HFF-Myc (cell line): ENCODE measurements around the gene NFATC2.
"Not testable (repeated sequence)": the region's sequence is repeated elsewhere in the genome, so short reads cannot be mapped to it uniquely, and the experiment has no call there.

Source experiments
- DNase-seq: peaks from one replicate; pipeline ENCODE4 v3.0.0-alpha.2; 2011; ENCODE audit warnings: low read depth; ENCODE audit errors: extremely low read depth
- H3K4me3 ChIP-seq: replicated peaks from 2 replicates; pipeline ENCODE4 v1.5.1; 2011; ENCODE audit warnings: low read depth, mild to moderate bottlenecking, control low read depth, low read length
- TF ChIP-seq, protein P1 (sequence below): IDR thresholded peaks from 2 replicates; pipeline ENCODE4 v1.5.1; 2012; ENCODE audit warnings: mild to moderate bottlenecking, low read depth, low read length, control low read depth; ENCODE audit errors: missing control alignments

NFATC2 gene

DNA sequence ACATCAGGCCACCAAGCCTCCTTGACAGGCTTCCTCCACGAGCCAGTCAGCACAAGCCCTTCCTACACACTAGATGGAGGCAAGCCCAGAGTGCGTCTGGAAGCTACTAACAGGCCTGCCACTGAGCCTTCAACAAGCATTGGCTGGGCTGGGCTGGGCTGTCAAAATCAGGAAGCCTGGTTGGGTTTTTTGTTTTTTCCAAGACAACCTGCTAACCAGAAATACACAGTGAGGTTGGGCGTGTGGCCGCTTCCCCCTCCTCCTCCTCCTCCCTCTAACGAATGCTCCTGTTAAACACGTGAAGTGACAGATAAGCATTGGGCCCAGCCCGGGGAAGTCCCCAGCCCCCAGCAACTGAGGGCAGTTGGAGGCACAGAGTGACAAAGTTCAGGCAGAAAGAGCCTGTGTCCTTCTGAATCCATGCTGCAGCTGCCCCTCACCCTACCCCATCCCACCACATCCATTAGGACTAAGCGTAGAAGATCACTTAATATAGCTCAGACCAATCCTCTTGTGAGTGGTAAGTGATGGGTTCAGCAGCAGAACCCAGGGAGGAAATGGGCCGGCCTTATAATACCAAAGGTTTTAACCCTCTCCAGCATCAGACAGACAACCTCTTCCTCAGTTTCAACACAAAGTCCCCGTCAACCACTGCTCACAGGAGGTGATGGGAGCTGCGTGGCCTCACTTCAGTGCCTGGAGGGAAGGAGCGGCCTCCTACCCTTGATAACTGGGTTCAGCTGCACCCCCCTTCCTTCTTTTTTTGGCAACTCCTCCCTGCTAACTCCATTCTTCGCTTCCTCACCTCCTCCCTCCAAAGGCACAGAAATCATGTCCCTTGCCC is 1.1 kb downstream of the NFATC2 start:
- TF ChIP-seq, protein P1, sequence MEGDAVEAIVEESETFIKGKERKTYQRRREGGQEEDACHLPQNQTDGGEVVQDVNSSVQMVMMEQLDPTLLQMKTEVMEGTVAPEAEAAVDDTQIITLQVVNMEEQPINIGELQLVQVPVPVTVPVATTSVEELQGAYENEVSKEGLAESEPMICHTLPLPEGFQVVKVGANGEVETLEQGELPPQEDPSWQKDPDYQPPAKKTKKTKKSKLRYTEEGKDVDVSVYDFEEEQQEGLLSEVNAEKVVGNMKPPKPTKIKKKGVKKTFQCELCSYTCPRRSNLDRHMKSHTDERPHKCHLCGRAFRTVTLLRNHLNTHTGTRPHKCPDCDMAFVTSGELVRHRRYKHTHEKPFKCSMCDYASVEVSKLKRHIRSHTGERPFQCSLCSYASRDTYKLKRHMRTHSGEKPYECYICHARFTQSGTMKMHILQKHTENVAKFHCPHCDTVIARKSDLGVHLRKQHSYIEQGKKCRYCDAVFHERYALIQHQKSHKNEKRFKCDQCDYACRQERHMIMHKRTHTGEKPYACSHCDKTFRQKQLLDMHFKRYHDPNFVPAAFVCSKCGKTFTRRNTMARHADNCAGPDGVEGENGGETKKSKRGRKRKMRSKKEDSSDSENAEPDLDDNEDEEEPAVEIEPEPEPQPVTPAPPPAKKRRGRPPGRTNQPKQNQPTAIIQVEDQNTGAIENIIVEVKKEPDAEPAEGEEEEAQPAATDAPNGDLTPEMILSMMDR = no peak
- DNase-seq = no peak
- no peak overlapping the region for H3K4me3 ChIP-seq

DNA sequence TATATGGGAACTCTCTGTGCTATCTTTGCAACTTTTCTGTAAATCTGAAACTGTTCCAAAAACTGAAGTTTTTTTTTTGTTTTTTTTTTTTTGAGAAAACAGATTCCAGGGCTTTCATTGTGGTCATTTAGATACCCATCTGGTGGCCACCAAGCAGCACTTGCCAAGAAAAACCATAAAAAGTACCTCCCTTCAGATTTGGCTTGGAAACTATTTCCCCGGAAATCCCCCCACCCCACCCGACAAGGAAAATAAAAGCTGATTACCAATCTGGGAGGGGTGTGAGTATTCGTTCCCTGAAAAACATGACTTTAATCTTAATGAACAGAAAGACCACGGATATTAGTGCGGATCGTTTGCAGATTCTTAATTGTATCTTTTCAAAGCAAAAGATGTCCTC is 1.9 kb downstream of the NFATC2 start:
- TF ChIP-seq, protein P1 = no peak
- DNase-seq = no peak
- H3K4me3 ChIP-seq = no peak overlapping the region

GRCh38 chr20:51540074-51540473 is 2.4 kb downstream of the NFATC2 start:
- DNase-seq, H3K4me3 ChIP-seq: not testable (repeated sequence)

DNA sequence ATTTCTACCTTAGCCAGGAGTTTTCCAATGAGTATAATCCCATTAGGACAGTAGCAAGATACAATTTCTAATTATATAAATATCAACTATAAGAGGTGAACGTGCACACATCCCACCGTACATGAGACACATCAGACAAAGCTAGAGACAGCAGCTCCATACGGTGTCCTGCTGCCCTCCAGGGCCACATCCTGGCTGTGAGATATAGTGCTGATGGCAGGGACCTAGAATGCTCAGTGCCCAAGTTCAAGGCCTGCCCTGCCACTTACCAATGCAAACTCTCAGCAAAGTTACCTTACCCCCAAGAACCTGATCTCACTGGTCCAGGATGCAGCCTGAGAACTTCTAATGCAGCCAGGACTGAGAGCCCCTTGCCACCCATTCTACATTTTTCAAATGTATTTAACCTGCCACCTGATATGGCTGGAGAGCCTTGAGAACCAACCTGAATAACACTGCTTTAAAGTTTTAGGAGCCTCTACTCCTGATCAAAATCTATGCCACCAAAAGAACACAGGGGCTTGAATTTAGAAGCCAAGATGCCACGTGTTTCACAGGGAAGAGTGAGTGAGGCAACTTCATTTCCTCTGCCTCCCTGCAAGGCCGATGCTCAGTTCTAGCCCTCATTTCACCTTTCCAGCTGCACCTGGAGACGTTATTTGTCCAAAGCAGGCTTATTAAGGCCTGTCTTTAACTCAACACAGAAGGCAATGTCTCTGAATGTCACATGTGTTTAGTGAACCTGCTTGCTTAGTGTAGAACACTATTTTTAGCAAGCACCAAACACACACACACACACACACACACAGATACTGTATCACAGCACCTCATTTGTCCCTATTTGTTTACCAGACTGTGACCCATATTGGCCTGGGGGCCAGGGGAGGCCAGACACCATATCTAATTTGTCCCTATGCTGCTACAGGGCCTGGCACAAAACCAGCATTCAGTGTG is 6.1 kb downstream of the NFATC2 start:
- no peak overlapping the region for H3K4me3 ChIP-seq
- DNase-seq = no peak
- TF ChIP-seq, protein P1 = no peak

DNA sequence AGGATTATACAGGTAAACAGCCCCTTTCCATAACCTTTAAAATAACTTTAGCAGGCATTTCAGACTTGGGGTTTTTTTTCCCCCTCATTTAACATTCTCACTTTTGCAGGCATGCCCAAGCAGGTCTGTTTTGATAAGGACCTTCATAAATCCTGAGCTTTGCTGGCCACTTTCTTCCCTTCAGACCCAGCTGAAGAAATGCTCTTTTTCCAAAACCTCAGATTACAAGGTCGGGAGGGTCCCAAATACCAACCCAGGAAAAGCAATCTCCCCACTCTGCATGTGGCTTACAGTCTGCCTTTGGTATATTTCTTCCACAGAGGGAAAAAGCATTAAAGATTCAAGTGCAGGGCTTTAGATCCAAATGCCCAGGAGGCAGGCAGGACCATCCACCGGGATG is 6.8 kb downstream of the NFATC2 start:
- no peak for DNase-seq
- H3K4me3 ChIP-seq = no peak overlapping the region
- TF ChIP-seq, protein P1 = no peak

DNA sequence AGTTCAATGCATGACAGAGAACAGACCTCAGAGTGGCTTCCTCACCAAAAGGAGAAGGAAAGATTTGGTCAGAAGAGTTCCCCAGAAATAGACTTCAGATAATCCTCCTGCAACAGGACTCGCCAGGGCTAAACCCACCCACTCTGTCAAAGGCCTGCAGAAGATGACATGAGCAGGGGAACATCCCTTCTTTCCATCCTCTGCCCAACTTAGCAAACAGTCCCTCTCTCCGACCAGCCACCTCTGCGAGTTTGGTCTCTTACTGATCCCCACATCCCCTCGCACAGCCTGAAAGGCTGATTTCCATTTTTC is 7.5 kb downstream of the NFATC2 start:
- TF ChIP-seq, protein P1 = no peak
- no peak for DNase-seq
- no peak overlapping the region for H3K4me3 ChIP-seq
